GM23338 (cell line): ENCODE results near the gene ITGA2. TPM values are rescaled to one million over a fixed set of nuclear protein-coding genes. Genes with fewer than 3 reads are reported as not detected.

Source experiments
- polyA plus RNA-seq: library from polyadenylated mRNA; unstranded; fragments of >200 nt; fragmentation: Nextera tagmentation; extraction: Ambion mirVana; gene quantifications from 2 replicates; pipeline ENCODE4 v1.2.1, GENCODE V29; 2016
- total RNA-seq: library from RNA; depleted of rRNA; stranded (reverse); fragments of >200 nt; shearing (Covaris generic); gene quantifications from 2 replicates; pipeline ENCODE4 v1.2.3, GENCODE V29; 2014; rRNA removed

Gene ITGA2
- total and polyA plus RNA-seq, 2 experiments from 2014 or later, result 2.6 to 7.1 TPM

Other genes with a start within 250 kb of the ITGA2 start
- gene ITGA1, start 201.4 kb upstream of the ITGA2 start, total RNA-seq, result 4.9 and 12.0 TPM in 2 replicates
- gene ITGA1, start 201.4 kb upstream of the ITGA2 start, polyA plus RNA-seq, result 1.8 and 2.6 TPM in 2 replicates
- 15.2 and 15.6 TPM in 2 replicates for gene PELO, start 201.4 kb upstream of the ITGA2 start, total RNA-seq
- gene PELO, start 201.4 kb upstream of the ITGA2 start, polyA plus RNA-seq, result 13.6 and 13.8 TPM in 2 replicates
- 18.3 and 19.1 TPM in 2 replicates for gene MOCS2, start 120.4 kb downstream of the ITGA2 start, total RNA-seq
- 35.8 and 41.8 TPM in 2 replicates for gene MOCS2, start 120.4 kb downstream of the ITGA2 start, polyA plus RNA-seq